ENCODE results near the gene LAMA3.

Gene LAMA3

GRCh38 chr18:23918395-23919032, 229.3 kb downstream of the LAMA3 start:
- DNase-seq = peak; percentile 77

GRCh38 chr18:23920054-23920453, 230.8 kb downstream of the LAMA3 start:
- peak; percentile 30 for DNase-seq

- no peak for DNase-seq
Measured at GRCh38 chr18:23921716-23922285, 232.5 kb downstream of the LAMA3 start.

- DNase-seq = no peak
Measured at GRCh38 chr18:23922939-23923338, 233.7 kb downstream of the LAMA3 start.

GRCh38 chr18:23924813-23925212, 235.6 kb downstream of the LAMA3 start:
- no peak for DNase-seq

GRCh38 chr18:23926571-23926970, 237.3 kb downstream of the LAMA3 start:
- DNase-seq = no peak

GRCh38 chr18:23927821-23928746, 238.8 kb downstream of the LAMA3 start:
- DNase-seq = no peak

GRCh38 chr18:23929362-23929930, 240.2 kb downstream of the LAMA3 start:
- DNase-seq = no peak

- no peak for DNase-seq
Measured at GRCh38 chr18:23930002-23930401, 240.7 kb downstream of the LAMA3 start.

- no peak for DNase-seq
Measured at GRCh38 chr18:23932385-23933067, 243.3 kb downstream of the LAMA3 start.

- DNase-seq = no peak
Measured at GRCh38 chr18:23933407-23933806, 244.2 kb downstream of the LAMA3 start.

- no peak for DNase-seq
Measured at GRCh38 chr18:23934252-23934651, 245.0 kb downstream of the LAMA3 start.

- no peak for DNase-seq
Measured at GRCh38 chr18:23934863-23935262, 245.6 kb downstream of the LAMA3 start.

- no peak for DNase-seq
Measured at GRCh38 chr18:23935804-23936203, 246.6 kb downstream of the LAMA3 start.

- DNase-seq = no peak
Measured at GRCh38 chr18:23936381-23936958, 247.2 kb downstream of the LAMA3 start.

- no peak for DNase-seq
Measured at GRCh38 chr18:23938043-23938756, 248.9 kb downstream of the LAMA3 start.

GRCh38 chr18:23938901-23939341, 249.7 kb downstream of the LAMA3 start:
- DNase-seq = no peak

GRCh38 chr18:23939366-23939765, 250.1 kb downstream of the LAMA3 start:
- DNase-seq = no peak

- DNase-seq = no peak
Measured at GRCh38 chr18:23939896-23940295, 250.6 kb downstream of the LAMA3 start.

GRCh38 chr18:23941791-23942190, 252.5 kb downstream of the LAMA3 start:
- no peak for DNase-seq

GRCh38 chr18:23943104-23943503, 253.9 kb downstream of the LAMA3 start:
- no peak for DNase-seq

Data from RPMI8226 (cell line).